Measurements from ENCODE around the gene AKIRIN1.

AKIRIN1 gene

GRCh38 chr1:39034114-39034654, 43.1 kb downstream of the AKIRIN1 start:
- TF ChIP-seq TOX (CRISPR knock-in tag; IDR thresholded peaks at IDR 0.05; ENCODE audit: borderline replicate concordance) (no peak), ZC3H10 (CRISPR knock-in tag; IDR thresholded peaks at IDR 0.05) (no peak), ISL1 (CRISPR knock-in tag; IDR thresholded peaks at IDR 0.05) (no peak)
- ATAC-seq, result no peak

- TF ChIP-seq PPARA (CRISPR knock-in tag; IDR thresholded peaks at IDR 0.05; ENCODE audit: borderline replicate concordance) (no peak), GLIS3 (CRISPR knock-in tag; IDR thresholded peaks at IDR 0.05) (no peak), OSR1 (CRISPR knock-in tag; IDR thresholded peaks at IDR 0.05) (no peak), BACH2 (CRISPR knock-in tag; IDR thresholded peaks at IDR 0.05; ENCODE audit: borderline replicate concordance) (no peak), CSRNP3 (CRISPR knock-in tag; IDR thresholded peaks at IDR 0.05) (no peak), TCF4 (CRISPR knock-in tag; IDR thresholded peaks at IDR 0.05; ENCODE audit: borderline replicate concordance) (no peak), PATZ1 (CRISPR knock-in tag; IDR thresholded peaks at IDR 0.05; ENCODE audit: borderline replicate concordance) (no peak), ZFP3 (CRISPR knock-in tag; IDR thresholded peaks at IDR 0.05) (no peak), TOX (CRISPR knock-in tag; IDR thresholded peaks at IDR 0.05; ENCODE audit: borderline replicate concordance) (no peak), ZNF70 (CRISPR knock-in tag; IDR thresholded peaks at IDR 0.05) (no peak), ZNF565 (CRISPR knock-in tag; conservative IDR thresholded peaks at IDR 0.05; ENCODE audit: low read depth) (no peak), ESRRG (CRISPR knock-in tag; IDR thresholded peaks at IDR 0.05) (no peak), POU6F1 (CRISPR knock-in tag; IDR thresholded peaks at IDR 0.05; ENCODE audit: borderline replicate concordance, low read depth) (no peak), ISL1 (CRISPR knock-in tag; IDR thresholded peaks at IDR 0.05) (no peak), ZNF8 (CRISPR knock-in tag; IDR thresholded peaks at IDR 0.05) (no peak)
- no peak for ATAC-seq
Measured at GRCh38 chr1:39036678-39037077, 45.6 kb downstream of the AKIRIN1 start.

GRCh38 chr1:39043513-39043912, 52.4 kb downstream of the AKIRIN1 start:
- no peak for TF ChIP-seq SNAI2 (CRISPR knock-in tag; IDR thresholded peaks at IDR 0.05)
- TF ChIP-seq PPARA (CRISPR knock-in tag; IDR thresholded peaks at IDR 0.05; ENCODE audit: borderline replicate concordance), result no peak
- no peak for TF ChIP-seq ZNF565 (CRISPR knock-in tag; conservative IDR thresholded peaks at IDR 0.05; ENCODE audit: low read depth)
- TF ChIP-seq CSRNP3 (CRISPR knock-in tag; IDR thresholded peaks at IDR 0.05), result no peak
- TF ChIP-seq ZFP3 (CRISPR knock-in tag; IDR thresholded peaks at IDR 0.05), result no peak
- no peak for TF ChIP-seq TSHZ2 (CRISPR knock-in tag; IDR thresholded peaks at IDR 0.05)
- no peak for TF ChIP-seq CSDC2 (CRISPR knock-in tag; IDR thresholded peaks at IDR 0.05)
- no peak for TF ChIP-seq PATZ1 (CRISPR knock-in tag; IDR thresholded peaks at IDR 0.05; ENCODE audit: borderline replicate concordance)
- no peak for TF ChIP-seq CREB5 (CRISPR knock-in tag; IDR thresholded peaks at IDR 0.05; ENCODE audit: low read depth)
- no peak for TF ChIP-seq ESRRG (CRISPR knock-in tag; IDR thresholded peaks at IDR 0.05)
- no peak for TF ChIP-seq BACH2 (CRISPR knock-in tag; IDR thresholded peaks at IDR 0.05; ENCODE audit: borderline replicate concordance)
- TF ChIP-seq POU6F1 (CRISPR knock-in tag; IDR thresholded peaks at IDR 0.05; ENCODE audit: borderline replicate concordance, low read depth), result no peak
- TF ChIP-seq TOX (CRISPR knock-in tag; IDR thresholded peaks at IDR 0.05; ENCODE audit: borderline replicate concordance), result no peak
- no peak for TF ChIP-seq ZNF70 (CRISPR knock-in tag; IDR thresholded peaks at IDR 0.05)
- TF ChIP-seq ZC3H10 (CRISPR knock-in tag; IDR thresholded peaks at IDR 0.05), result no peak
- TF ChIP-seq ZNF8 (CRISPR knock-in tag; IDR thresholded peaks at IDR 0.05), result no peak
- TF ChIP-seq ZFP30 (CRISPR knock-in tag; IDR thresholded peaks at IDR 0.05), result no peak
- TF ChIP-seq ARNTL (CRISPR knock-in tag; IDR thresholded peaks at IDR 0.05; ENCODE audit: borderline replicate concordance, low read depth), result no peak
- TF ChIP-seq OSR1 (CRISPR knock-in tag; IDR thresholded peaks at IDR 0.05), result no peak
- TF ChIP-seq ISL1 (CRISPR knock-in tag; IDR thresholded peaks at IDR 0.05), result no peak

More at GRCh38 chr1:39043513-39043912, 52.4 kb downstream of the AKIRIN1 start:
- no peak for ATAC-seq

Data from SK-N-SH treated with all-trans-retinoic acid at 6 μM for 48 hours (cell line).